Testis (tissue), 3 donors: ENCODE results near the gene TFCP2. TPM values are rescaled to one million over a fixed set of nuclear protein-coding genes. Genes with fewer than 3 reads are reported as not detected.

Experiments used
- DNase-seq: peaks from one replicate; pipeline ENCODE4 v3.0.0-alpha.2; 2019
- H3K27ac ChIP-seq, 2 donors: fragments of 200-600 bp; sonication (generic); one replicate each; pipeline ENCODE4 v1.5.1; 2019
- H3K27me3 ChIP-seq: fragments of 200-600 bp; sonication (generic); one replicate; pipeline ENCODE4 v1.5.1; 2019
- H3K36me3 ChIP-seq: fragments of 200-600 bp; sonication (generic); one replicate; pipeline ENCODE4 v1.5.1; 2017; ENCODE audit warnings: low read depth; ENCODE audit errors: missing control alignments
- H3K4me1 ChIP-seq: fragments of 200-600 bp; sonication (generic); one replicate; pipeline ENCODE4 v1.5.1; 2019
- H3K4me3 ChIP-seq, 2 donors: fragments of 200-600 bp; sonication (generic); one replicate each; pipeline ENCODE4 v1.5.1; 2017 to 2019
- H3K9me3 ChIP-seq: fragments of 200-600 bp; sonication (generic); one replicate; pipeline ENCODE4 v1.5.1; 2017
- CTCF ChIP-seq, 3 experiments: fragments of 450-650 bp in 2 of 3; fragments of 200-600 bp in 1 of 3; sonication (generic) in 1 of 3; IDR thresholded peaks; one replicate each; pipeline ENCODE4 v1.5.1; 2016 to 2019; ENCODE audit warnings: antibody characterized with exemption in 3 of 3, mild to moderate bottlenecking in 2 of 3, moderate library complexity in 1 of 3
- POLR2A ChIP-seq: fragments of 450-650 bp; IDR thresholded peaks from one replicate; pipeline ENCODE4 v1.6.1; 2017; ENCODE audit warnings: antibody characterized with exemption, mild to moderate bottlenecking, moderate library complexity
- WGBS, 2 donors: methylation state at CpG; one replicate each; pipeline ENCODE4 v1.1.5; 2018; 5-methylcytosine and 5-hydroxymethylcytosine counted together
- intact Hi-C: fragments of 100-400 bp; cut with DNase I; formaldehyde crosslinking; loops from one replicate; pipeline ENCODE4 v1.15.1; 2023; ENCODE audit warnings: low total_unique reads
- polyA plus RNA-seq: library from polyadenylated mRNA; stranded (reverse); fragments of 350-450 nt; fragmentation: Illumina TruSeq; extraction: RNeasy Lipid Tissue Mini Kit (QIAGEN cat#74804); gene quantifications from one replicate; pipeline ENCODE4 v1.2.3, GENCODE V29; 2014; ENCODE audit warnings: low read depth, low replicate concordance; ENCODE audit not compliant: insufficient read depth
- total RNA-seq, 2 donors: library from RNA; depleted of rRNA; stranded (reverse); fragments of >200 nt; gene quantifications; one replicate each; pipeline ENCODE4 v1.2.3, GENCODE V29; 2016

The TFCP2 gene
- total and polyA plus RNA-seq, 3 donors from 2014 or later: 13.8 to 17.2 (median 16.2) TPM

GRCh38 chr12:51202718-51203117, 29.8 kb upstream of the TFCP2 start:
- no peak overlapping the region for H3K27ac ChIP-seq
- H3K36me3 ChIP-seq: no peaks in the 10 kb centered on the region
- 92 to 94% methylated on average over 5 of the region's 5 CpGs for WGBS, 2 donors
- H3K4me1 ChIP-seq: no peaks in the 10 kb centered on the region
- H3K9me3 ChIP-seq: no peaks in the 10 kb centered on the region
- H3K4me3 ChIP-seq: no peak overlapping the region
- no peaks in the 10 kb centered on the region for H3K27me3 ChIP-seq
- TF ChIP-seq POLR2A: no peak
- no peak for TF ChIP-seq CTCF (IDR thresholded peaks at IDR 0.05)
- intact Hi-C loops: no loop called here
- no peak for DNase-seq

GRCh38 chr12:51200806-51201205, 27.9 kb upstream of the TFCP2 start:
- 95 to 96% methylated on average over 9 of the region's 9 CpGs for WGBS, 2 donors
- Histone ChIP-seq H3K27ac (no peak overlapping the region), H3K4me3 (no peak overlapping the region), H3K36me3 (no peaks in the 10 kb centered on the region), H3K4me1 (no peaks in the 10 kb centered on the region), H3K9me3 (no peaks in the 10 kb centered on the region), H3K27me3 (no peaks in the 10 kb centered on the region)
- no peak for DNase-seq
- no peak for TF ChIP-seq POLR2A
- no peak for TF ChIP-seq CTCF (IDR thresholded peaks at IDR 0.05)
- intact Hi-C loops: no loop called here

- TF ChIP-seq POLR2A (no peak), CTCF (IDR thresholded peaks at IDR 0.05) (no peak)
- no peak for DNase-seq
- 83 to 89% methylated on average over 7 of the region's 7 CpGs for WGBS, 2 donors
- no peaks in the 10 kb centered on the region for H3K27me3 ChIP-seq
- H3K9me3 ChIP-seq: no peaks in the 10 kb centered on the region
- H3K27ac ChIP-seq: no peak overlapping the region
- H3K4me3 ChIP-seq: no peak overlapping the region
- no peaks in the 10 kb centered on the region for H3K4me1 ChIP-seq
- no peaks in the 10 kb centered on the region for H3K36me3 ChIP-seq
- intact Hi-C loops: no loop called here
These were observed 27.2 kb upstream of the TFCP2 start for GRCh38 chr12:51200156-51200555.

- WGBS, 2 donors: 83 to 93% methylated on average over 2 to 10 of the region's 10 CpGs
- Histone ChIP-seq H3K27me3 (no peaks in the 10 kb centered on the region), H3K4me3 (no peak overlapping the region), H3K27ac (no peak overlapping the region), H3K36me3 (no peaks in the 10 kb centered on the region), H3K9me3 (no peaks in the 10 kb centered on the region), H3K4me1 (no peaks in the 10 kb centered on the region)
- no peak for DNase-seq
- TF ChIP-seq CTCF (IDR thresholded peaks at IDR 0.05) (no peak), POLR2A (no peak)
- intact Hi-C loops: no loop called here
These were observed 26.5 kb upstream of the TFCP2 start for GRCh38 chr12:51199366-51199945.
